Vagina (tissue), 2 donors: ENCODE data around the gene PCP4.

Experiments
- CTCF ChIP-seq, 3 experiments: fragments of 450-650 bp in 2 of 3; fragments of 200-600 bp in 1 of 3; sonication (generic) in 1 of 3; IDR thresholded peaks; one replicate each; pipeline ENCODE4 v1.5.1; 2017 to 2019; ENCODE audit warnings: antibody characterized with exemption in 3 of 3, mild to moderate bottlenecking in 2 of 3, moderate library complexity in 2 of 3
- POLR2A ChIP-seq, 2 donors: fragments of 450-650 bp; IDR thresholded peaks; one replicate each; pipeline ENCODE4 v1.6.1; 2017; ENCODE audit warnings: antibody characterized with exemption in 2 of 2, mild to moderate bottlenecking in 2 of 2, moderate library complexity in 2 of 2
- POLR2AphosphoS5 ChIP-seq, 2 donors: sonication (generic); formaldehyde crosslinking; IDR thresholded peaks; one replicate each; pipeline ENCODE4 v1.9.0; 2017; ENCODE audit warnings: antibody characterized with exemption in 2 of 2, mild to moderate bottlenecking in 2 of 2, low read depth in 1 of 2; ENCODE audit not compliant: insufficient read depth in 1 of 2

GRCh38 chr21:39927304-39927886 lies 60.2 kb downstream of the PCP4 start:
- TF ChIP-seq CTCF (IDR thresholded peaks at IDR 0.05) (no peak), POLR2A (IDR thresholded peaks at IDR 0.05) (no peak), POLR2AphosphoS5 (IDR thresholded peaks at IDR 0.05; ENCODE audit: insufficient read depth in 1 of 2, low read depth in 1 of 2) (no peak)
